GM10266 (cell line): ENCODE measurements around the gene SCAMP1.

Experiments used
- DNase-seq: peaks from one replicate; pipeline ENCODE4 v3.0.0; 2012; ENCODE audit errors: extremely low spot score
- TF ChIP-seq, protein P1 (sequence below): IDR thresholded peaks from 2 replicates; pipeline ENCODE4 v1.5.1; 2012; ENCODE audit warnings: mild to moderate bottlenecking, low read depth; ENCODE audit not compliant: control insufficient read depth, insufficient read depth; ENCODE audit errors: missing control alignments

SCAMP1 gene

GRCh38 chr5:78501411-78502352 lies 141.3 kb downstream of the SCAMP1 start:
- TF ChIP-seq, protein P1, sequence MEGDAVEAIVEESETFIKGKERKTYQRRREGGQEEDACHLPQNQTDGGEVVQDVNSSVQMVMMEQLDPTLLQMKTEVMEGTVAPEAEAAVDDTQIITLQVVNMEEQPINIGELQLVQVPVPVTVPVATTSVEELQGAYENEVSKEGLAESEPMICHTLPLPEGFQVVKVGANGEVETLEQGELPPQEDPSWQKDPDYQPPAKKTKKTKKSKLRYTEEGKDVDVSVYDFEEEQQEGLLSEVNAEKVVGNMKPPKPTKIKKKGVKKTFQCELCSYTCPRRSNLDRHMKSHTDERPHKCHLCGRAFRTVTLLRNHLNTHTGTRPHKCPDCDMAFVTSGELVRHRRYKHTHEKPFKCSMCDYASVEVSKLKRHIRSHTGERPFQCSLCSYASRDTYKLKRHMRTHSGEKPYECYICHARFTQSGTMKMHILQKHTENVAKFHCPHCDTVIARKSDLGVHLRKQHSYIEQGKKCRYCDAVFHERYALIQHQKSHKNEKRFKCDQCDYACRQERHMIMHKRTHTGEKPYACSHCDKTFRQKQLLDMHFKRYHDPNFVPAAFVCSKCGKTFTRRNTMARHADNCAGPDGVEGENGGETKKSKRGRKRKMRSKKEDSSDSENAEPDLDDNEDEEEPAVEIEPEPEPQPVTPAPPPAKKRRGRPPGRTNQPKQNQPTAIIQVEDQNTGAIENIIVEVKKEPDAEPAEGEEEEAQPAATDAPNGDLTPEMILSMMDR, result no peak
- no peak for DNase-seq

GRCh38 chr5:78503958-78504653 lies 143.7 kb downstream of the SCAMP1 start:
- TF ChIP-seq, protein P1, result no peak
- no peak for DNase-seq

DNA sequence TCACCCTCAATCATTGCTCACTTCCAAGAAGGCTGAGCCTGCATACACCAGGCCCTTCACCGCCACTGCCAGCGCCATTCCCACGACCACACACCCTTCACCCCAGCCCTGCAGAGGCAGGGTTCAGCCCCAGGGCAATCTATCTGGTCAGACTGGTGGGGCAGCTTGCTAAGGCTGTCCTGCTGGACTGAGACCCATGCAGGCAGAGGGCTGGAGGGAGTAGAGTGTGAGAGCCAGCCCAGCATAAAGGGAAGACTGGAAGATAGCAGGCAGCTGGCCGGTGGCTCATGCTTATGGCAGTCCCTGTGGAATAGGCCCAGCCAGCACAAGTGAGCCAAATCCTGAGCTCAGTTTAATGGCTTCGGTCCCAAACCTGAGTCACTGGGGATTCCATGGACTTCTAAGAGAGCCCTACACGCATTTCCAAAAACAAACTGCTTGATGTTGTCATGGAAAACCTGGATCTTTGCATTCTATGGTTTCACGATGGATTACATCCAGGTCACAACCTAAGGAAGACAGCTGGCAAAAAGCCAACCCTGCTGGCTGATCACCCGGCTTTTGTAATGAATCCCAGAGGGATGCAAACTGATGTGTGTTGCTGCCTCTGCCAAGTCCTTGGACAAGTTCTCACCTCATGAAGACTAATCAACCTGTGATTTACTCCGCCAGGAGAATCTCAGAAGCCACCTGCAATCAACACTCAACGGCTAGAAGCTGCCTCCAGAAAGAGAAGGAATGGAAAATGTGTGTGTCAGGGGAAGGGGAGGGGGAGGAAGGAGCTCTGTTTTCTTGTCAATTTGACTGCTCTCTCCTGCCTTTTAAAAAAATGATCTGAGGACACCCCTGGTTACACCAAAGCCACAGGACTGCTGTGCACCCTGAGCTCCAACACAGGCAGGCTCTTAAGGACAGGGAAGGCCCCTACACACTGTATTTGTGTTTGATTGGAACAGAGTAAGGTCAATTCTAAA lies 144.6 kb downstream of the SCAMP1 start:
- DNase-seq, result no peak

DNA sequence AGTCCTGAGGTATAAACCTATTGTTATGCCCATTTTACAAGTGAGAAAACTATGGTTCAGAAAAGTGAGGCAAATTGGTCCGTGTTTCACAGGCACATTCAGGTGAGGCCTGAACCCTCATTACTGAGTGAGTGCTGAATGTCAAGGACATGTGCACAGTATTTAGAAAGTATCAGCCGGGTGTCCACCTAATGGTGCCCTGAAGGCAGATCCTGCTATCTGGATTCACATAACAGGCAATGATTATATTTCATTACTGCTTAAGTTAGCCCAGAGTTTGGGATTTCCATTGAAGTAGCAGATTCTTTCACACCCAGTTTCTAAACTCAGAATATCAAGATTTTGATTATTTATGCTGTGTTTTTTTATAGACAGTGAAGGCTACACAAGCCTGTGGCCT lies 145.4 kb downstream of the SCAMP1 start:
- no peak for DNase-seq
- TF ChIP-seq, protein P1, result no peak

More for the DNA sequence above, 144.6 kb downstream of the SCAMP1 start:
- TF ChIP-seq, protein P1, result no peak

DNA sequence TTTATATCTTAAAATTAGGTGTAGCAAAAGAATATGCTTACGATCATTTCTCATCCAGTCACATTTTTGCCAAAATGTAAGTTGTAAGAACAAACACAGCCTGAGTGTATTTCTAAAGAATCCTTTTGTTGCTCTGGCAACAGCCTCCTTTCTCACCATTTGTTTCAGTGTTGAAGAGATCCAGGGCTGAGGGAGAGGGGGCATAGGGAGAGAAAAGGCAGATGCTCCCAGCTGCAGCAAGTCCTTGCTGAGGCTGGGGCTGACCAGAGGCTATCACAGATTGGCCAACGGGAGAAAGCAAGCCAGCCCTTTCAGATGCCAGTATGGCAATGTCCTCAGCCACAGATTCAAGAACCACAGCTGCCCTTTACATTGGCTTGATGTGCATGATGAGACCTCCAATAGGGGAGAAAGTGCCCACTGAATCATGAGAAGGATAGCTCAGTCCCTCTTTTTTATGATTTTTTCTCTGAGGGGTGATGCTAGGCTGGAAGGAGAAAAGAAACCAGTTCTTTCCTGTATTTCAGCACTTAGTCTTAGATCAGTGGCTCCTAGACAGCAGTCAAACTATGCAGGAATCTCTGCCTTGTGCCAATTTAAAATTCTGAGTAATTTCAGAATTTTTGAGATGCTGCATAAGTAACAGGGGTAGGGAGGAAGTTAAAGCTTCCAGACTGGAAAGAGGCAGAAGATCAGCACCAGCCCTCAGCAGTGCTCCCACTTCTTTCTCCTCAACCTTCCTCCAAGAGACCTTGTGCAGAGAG lies 146.0 kb downstream of the SCAMP1 start:
- TF ChIP-seq, protein P1, result no peak
- DNase-seq, result no peak

DNA sequence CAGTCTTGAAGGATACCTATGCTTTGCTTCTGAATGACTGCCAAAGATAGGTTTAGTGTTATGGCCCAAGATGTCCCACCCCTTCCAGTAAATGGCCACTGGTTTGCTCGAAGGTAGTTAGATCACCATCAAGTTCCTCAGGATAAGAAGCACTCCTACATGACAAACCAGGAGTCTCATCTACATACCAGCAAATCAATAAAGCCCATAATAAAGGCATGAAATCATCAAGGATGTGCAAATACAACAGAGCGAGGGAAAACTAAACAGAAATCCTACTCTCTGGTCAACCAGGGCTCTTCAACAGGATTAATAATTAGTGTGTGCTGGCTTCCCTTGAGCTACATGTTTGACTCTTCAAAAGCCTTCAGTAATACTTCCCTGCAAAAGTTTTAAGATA lies 147.1 kb downstream of the SCAMP1 start:
- TF ChIP-seq, protein P1, result no peak
- no peak for DNase-seq
